Tibial nerve (tissue), 4 donors: ENCODE measurements around the gene DCN. TPM values are rescaled to one million over a fixed set of nuclear protein-coding genes. Genes with fewer than 3 reads are reported as not detected.
A peak's percentile ranks its signal among the peaks of the same experiment; 100 is the strongest.

Experiments used
- DNase-seq, 2 donors: peaks; one replicate each; pipeline ENCODE4 v3.0.0-alpha.2; 2019; ENCODE audit warnings: low spot score in 2 of 2
- H3K27ac ChIP-seq, 4 donors: fragments of 200-600 bp; sonication (generic) in 3 of 4; one replicate each; pipeline ENCODE4 v1.5.1; 2017 to 2019; ENCODE audit warnings: mild to moderate bottlenecking in 1 of 4
- H3K27me3 ChIP-seq, 2 donors: fragments of 200-600 bp; sonication (generic) in 1 of 2; one replicate each; pipeline versions ENCODE4 v1.5.1 to v1.6.0; 2017 to 2019
- H3K36me3 ChIP-seq, 3 donors: fragments of 200-600 bp; sonication (generic); one replicate each; pipeline ENCODE4 v1.5.1; 2018 to 2019
- H3K4me1 ChIP-seq, 4 donors: fragments of 200-600 bp; sonication (generic) in 3 of 4; one replicate each; pipeline ENCODE4 v1.5.1; 2017 to 2019
- H3K4me3 ChIP-seq, 4 donors: fragments of 200-600 bp; sonication (generic) in 3 of 4; one replicate each; pipeline ENCODE4 v1.5.1; 2017 to 2019; ENCODE audit warnings: mild to moderate bottlenecking in 1 of 4, moderate library complexity in 1 of 4
- H3K9me3 ChIP-seq, 4 donors: fragments of 200-600 bp; sonication (generic) in 3 of 4; one replicate each; pipeline ENCODE4 v1.5.1; 2017 to 2019
- CTCF ChIP-seq, 5 experiments: fragments of 200-600 bp in 3 of 5; fragments of 450-650 bp in 2 of 5; sonication (generic) in 3 of 5; IDR thresholded peaks; one replicate each; pipeline ENCODE4 v1.5.1; 2016 to 2019; ENCODE audit warnings: antibody characterized with exemption in 5 of 5, mild to moderate bottlenecking in 3 of 5, moderate library complexity in 2 of 5
- EP300 ChIP-seq, 2 donors: sonication (generic); formaldehyde crosslinking; IDR thresholded peaks; one replicate each; pipeline ENCODE4 v1.6.1; 2017; ENCODE audit warnings: antibody characterized with exemption in 2 of 2, mild to moderate bottlenecking in 1 of 2
- POLR2A ChIP-seq, 2 donors: fragments of 450-650 bp; IDR thresholded peaks; one replicate each; pipeline ENCODE4 v1.6.1; 2017; ENCODE audit warnings: antibody characterized with exemption in 2 of 2, mild to moderate bottlenecking in 2 of 2, moderate library complexity in 2 of 2
- WGBS, 2 donors: methylation state at CpG; one replicate each; pipeline ENCODE4 v1.1.5; 2018; 5-methylcytosine and 5-hydroxymethylcytosine counted together
- total RNA-seq, 4 donors: library from RNA; depleted of rRNA; stranded (reverse); fragments of >200 nt; gene quantifications; one replicate each; pipeline ENCODE4 v1.1.0, GENCODE V29; 2016

DCN gene
- total RNA-seq, 4 donors from 2014 or later = 1,578 to 4,304 (median 2,586) TPM

GRCh38 chr12:91100906-91101305 lies 81.7 kb downstream of the DCN start:
- TF ChIP-seq CTCF (IDR thresholded peaks at IDR 0.05) (no peak), POLR2A (IDR thresholded peaks at IDR 0.05) (no peak), EP300 (IDR thresholded peaks at IDR 0.05) (no peak)
- Histone ChIP-seq H3K27me3 (no peaks in the 10 kb centered on the region), H3K4me3 (no peak overlapping the region), H3K27ac (no peak overlapping the region), H3K4me1 (peaks cover 0 to 6% (median 1%) of the 10 kb centered on the region in 4 donors), H3K9me3 (no peaks in the 10 kb centered on the region), H3K36me3 (no peaks in the 10 kb centered on the region)
- no peak for DNase-seq
- 62 to 72% methylated on average over 2 of the region's 2 CpGs for WGBS, 2 donors

- 65 to 67% methylated on average over 2 of the region's 2 CpGs for WGBS, 2 donors
- peaks cover 0 to 6% (median 1%) of the 10 kb centered on the region in 4 donors for H3K4me1 ChIP-seq
- no peak for TF ChIP-seq POLR2A (IDR thresholded peaks at IDR 0.05)
- no peak for TF ChIP-seq CTCF (IDR thresholded peaks at IDR 0.05)
- TF ChIP-seq EP300 (IDR thresholded peaks at IDR 0.05) = no peak
Observed at GRCh38 chr12:91099836-91100235, 82.8 kb downstream of the DCN start.

GRCh38 chr12:91099341-91099740 lies 83.3 kb downstream of the DCN start:
- 47 to 48% methylated on average over 2 of the region's 2 CpGs for WGBS, 2 donors
- Histone ChIP-seq H3K9me3 (no peaks in the 10 kb centered on the region), H3K4me3 (no peak overlapping the region), H3K36me3 (no peaks in the 10 kb centered on the region), H3K4me1 (peaks cover 0 to 6% (median 1%) of the 10 kb centered on the region in 4 donors), H3K27ac (peak overlapping the region in 2 of 4 donors; percentile 37 to 66), H3K27me3 (no peaks in the 10 kb centered on the region)
- TF ChIP-seq CTCF (IDR thresholded peaks at IDR 0.05) = no peak
- no peak for TF ChIP-seq EP300 (IDR thresholded peaks at IDR 0.05)
- TF ChIP-seq POLR2A (IDR thresholded peaks at IDR 0.05) = no peak
- no peak for DNase-seq

More at GRCh38 chr12:91099836-91100235, 82.8 kb downstream of the DCN start:
- no peak overlapping the region for H3K4me3 ChIP-seq
- H3K36me3 ChIP-seq = no peaks in the 10 kb centered on the region
- H3K9me3 ChIP-seq = no peaks in the 10 kb centered on the region
- peak overlapping the region in 1 of 4 donors; percentile 35 for H3K27ac ChIP-seq
- H3K27me3 ChIP-seq = no peaks in the 10 kb centered on the region
- DNase-seq = no peak

- WGBS, 2 donors = 21 to 42% methylated on average over 3 of the region's 3 CpGs
- Histone ChIP-seq H3K27ac (peak overlapping the region in 2 of 4 donors; percentile 37 to 66), H3K4me1 (peaks cover 0 to 6% (median 1%) of the 10 kb centered on the region in 4 donors), H3K9me3 (no peaks in the 10 kb centered on the region), H3K27me3 (no peaks in the 10 kb centered on the region), H3K36me3 (no peaks in the 10 kb centered on the region), H3K4me3 (no peak overlapping the region)
- peak in 1 of 2 donors; percentile 51 for DNase-seq
- TF ChIP-seq POLR2A (IDR thresholded peaks at IDR 0.05) (no peak), CTCF (IDR thresholded peaks at IDR 0.05) (no peak), EP300 (IDR thresholded peaks at IDR 0.05) (peak in 1 of 2 donors; percentile 61)
Observed at GRCh38 chr12:91098941-91099340, 83.7 kb downstream of the DCN start.

GRCh38 chr12:91098461-91098860 lies 84.2 kb downstream of the DCN start:
- Histone ChIP-seq H3K4me1 (peaks cover 0 to 9% (median 1%) of the 10 kb centered on the region in 4 donors), H3K36me3 (no peaks in the 10 kb centered on the region), H3K9me3 (no peaks in the 10 kb centered on the region), H3K4me3 (no peak overlapping the region), H3K27me3 (no peaks in the 10 kb centered on the region), H3K27ac (no peak overlapping the region)
- TF ChIP-seq POLR2A (IDR thresholded peaks at IDR 0.05) (no peak), EP300 (IDR thresholded peaks at IDR 0.05) (no peak), CTCF (IDR thresholded peaks at IDR 0.05) (no peak)
- no peak for DNase-seq
